Measurements from ENCODE around the gene SYNE2. TPM values are rescaled to one million over a fixed set of nuclear protein-coding genes. Genes with fewer than 3 reads are reported as not detected.

The SYNE2 gene
- total RNA-seq, 4 donors from 2014 or later = 101 to 162 (median 114) TPM

DNA sequence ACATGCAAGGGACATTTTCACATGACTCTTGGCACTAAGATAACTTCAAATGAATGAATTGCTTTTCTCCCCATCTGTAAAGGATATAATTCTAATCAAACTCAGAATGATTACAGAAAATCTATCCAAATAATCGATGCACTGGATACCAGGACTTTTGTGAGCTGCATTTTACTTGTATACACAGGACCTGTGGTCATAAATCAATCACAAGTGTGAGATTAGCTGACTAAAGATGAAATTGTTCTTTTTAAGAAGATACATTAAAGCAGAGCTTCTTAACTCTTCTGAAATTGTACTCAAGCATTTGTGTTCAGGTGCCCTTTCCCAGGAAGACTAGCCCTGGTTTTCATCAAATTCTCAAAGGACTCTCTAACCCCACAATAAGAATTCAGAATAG lies 375.1 kb downstream of the SYNE2 start:
- no peaks in the 10 kb centered on the region for H3K9me3 ChIP-seq
- no peak for DNase-seq
- H3K4me3 ChIP-seq = no peak overlapping the region
- H3K4me1 ChIP-seq = no peaks in the 10 kb centered on the region
- H3K27me3 ChIP-seq = no peaks in the 10 kb centered on the region
- no peak overlapping the region for H3K27ac ChIP-seq
- TF ChIP-seq, protein P1, sequence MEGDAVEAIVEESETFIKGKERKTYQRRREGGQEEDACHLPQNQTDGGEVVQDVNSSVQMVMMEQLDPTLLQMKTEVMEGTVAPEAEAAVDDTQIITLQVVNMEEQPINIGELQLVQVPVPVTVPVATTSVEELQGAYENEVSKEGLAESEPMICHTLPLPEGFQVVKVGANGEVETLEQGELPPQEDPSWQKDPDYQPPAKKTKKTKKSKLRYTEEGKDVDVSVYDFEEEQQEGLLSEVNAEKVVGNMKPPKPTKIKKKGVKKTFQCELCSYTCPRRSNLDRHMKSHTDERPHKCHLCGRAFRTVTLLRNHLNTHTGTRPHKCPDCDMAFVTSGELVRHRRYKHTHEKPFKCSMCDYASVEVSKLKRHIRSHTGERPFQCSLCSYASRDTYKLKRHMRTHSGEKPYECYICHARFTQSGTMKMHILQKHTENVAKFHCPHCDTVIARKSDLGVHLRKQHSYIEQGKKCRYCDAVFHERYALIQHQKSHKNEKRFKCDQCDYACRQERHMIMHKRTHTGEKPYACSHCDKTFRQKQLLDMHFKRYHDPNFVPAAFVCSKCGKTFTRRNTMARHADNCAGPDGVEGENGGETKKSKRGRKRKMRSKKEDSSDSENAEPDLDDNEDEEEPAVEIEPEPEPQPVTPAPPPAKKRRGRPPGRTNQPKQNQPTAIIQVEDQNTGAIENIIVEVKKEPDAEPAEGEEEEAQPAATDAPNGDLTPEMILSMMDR (IDR thresholded peaks at IDR 0.05) = no peak
- no peak for TF ChIP-seq POLR2A (IDR thresholded peaks at IDR 0.05)
- intact Hi-C loops (cut with DNase I; ENCODE audit: low total_unique reads) = no loop called here
- H3K36me3 ChIP-seq = no peaks in the 10 kb centered on the region

DNA sequence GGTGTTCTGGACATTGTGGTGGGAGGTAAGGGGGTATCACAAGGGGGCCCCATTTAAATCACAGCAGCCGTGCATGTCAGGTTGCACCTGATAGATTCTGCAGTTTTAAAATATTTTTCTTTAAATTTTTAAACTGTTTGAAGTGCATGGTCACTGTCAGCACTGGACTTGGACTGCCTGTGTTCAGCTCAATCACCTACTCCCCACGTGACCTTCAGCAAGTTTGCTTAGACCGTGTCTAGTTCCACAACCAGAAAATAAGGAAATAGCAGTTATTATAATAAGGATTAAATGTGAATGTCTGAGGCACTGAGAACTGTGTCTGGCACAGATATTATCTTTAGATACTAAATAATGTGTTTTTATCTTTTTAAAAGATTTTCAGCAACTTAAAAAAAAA lies 376.7 kb downstream of the SYNE2 start:
- Histone ChIP-seq H3K27me3 (no peaks in the 10 kb centered on the region), H3K4me3 (no peak overlapping the region), H3K36me3 (no peaks in the 10 kb centered on the region), H3K27ac (no peak overlapping the region), H3K4me1 (no peaks in the 10 kb centered on the region), H3K9me3 (no peaks in the 10 kb centered on the region)
- intact Hi-C loops (cut with DNase I; ENCODE audit: low total_unique reads) = no loop called here
- no peak for DNase-seq
- no peak for TF ChIP-seq POLR2A (IDR thresholded peaks at IDR 0.05)
- TF ChIP-seq, protein P1 (IDR thresholded peaks at IDR 0.05) = no peak

DNA sequence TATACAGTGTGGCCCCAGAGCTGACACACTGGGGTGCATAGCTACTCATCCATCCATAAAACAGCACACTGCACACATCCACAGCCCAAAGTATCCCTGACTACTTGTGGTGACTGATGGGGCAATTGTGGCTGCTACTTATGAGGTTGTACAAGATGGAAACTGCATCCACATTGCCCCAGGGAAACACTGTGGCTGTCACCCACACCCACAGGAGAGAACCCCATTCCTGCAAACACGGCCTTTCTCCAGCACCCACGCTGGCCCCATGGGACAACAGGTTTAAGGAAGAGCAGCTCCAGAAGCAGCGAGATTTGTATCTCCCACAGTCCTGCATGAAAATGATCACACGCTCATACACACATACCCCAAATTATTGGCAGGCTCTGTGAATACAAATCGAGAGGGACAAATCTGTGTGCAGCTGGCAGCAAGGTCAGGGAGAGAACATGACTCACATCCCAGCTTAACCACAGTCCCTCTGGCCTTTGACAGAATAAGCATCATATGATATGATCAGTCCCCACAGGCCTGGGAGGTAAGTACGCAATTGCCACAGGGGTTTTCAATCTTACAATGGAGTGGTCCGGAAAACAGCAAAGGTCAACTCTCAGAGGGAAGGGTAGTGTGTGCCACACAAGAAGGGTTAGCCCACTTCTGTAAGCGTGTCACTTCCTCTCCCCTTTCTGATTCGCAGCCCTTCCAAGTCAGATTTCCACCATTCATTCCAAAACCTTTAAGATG lies 379.5 kb downstream of the SYNE2 start:
- intact Hi-C loops (cut with DNase I; ENCODE audit: low total_unique reads) = no loop called here
- no peaks in the 10 kb centered on the region for H3K27me3 ChIP-seq
- no peaks in the 10 kb centered on the region for H3K4me1 ChIP-seq
- H3K4me3 ChIP-seq = no peak overlapping the region
- no peaks in the 10 kb centered on the region for H3K9me3 ChIP-seq
- H3K27ac ChIP-seq = no peak overlapping the region
- no peak for TF ChIP-seq POLR2A (IDR thresholded peaks at IDR 0.05)
- TF ChIP-seq, protein P1 (IDR thresholded peaks at IDR 0.05) = no peak
- H3K36me3 ChIP-seq = no peaks in the 10 kb centered on the region
- DNase-seq = no peak

DNA sequence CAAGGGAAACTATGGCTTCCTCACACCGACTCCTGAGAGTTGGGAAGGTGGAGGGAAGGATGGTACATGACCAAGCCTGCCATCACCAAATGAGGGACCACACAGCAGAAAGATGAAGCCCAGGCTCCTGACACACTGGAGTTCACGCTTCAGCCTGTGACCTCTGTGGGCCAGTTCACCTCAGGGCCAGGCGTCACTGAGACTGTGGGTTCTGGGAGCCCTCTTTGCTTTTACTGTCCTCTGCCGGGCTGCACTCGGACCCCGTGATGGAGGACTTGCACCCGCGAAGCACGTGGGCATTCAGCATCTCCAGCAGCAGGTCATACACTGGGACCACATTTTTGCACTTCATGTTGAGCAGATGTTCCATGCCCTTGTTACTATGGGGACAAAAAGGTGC lies 380.1 kb downstream of the SYNE2 start:
- Histone ChIP-seq H3K36me3 (no peaks in the 10 kb centered on the region), H3K4me1 (no peaks in the 10 kb centered on the region), H3K27ac (no peak overlapping the region), H3K9me3 (no peaks in the 10 kb centered on the region), H3K4me3 (no peak overlapping the region), H3K27me3 (no peaks in the 10 kb centered on the region)
- TF ChIP-seq POLR2A (IDR thresholded peaks at IDR 0.05) = no peak
- intact Hi-C loops (cut with DNase I; ENCODE audit: low total_unique reads) = no loop called here
- DNase-seq = no peak

DNA sequence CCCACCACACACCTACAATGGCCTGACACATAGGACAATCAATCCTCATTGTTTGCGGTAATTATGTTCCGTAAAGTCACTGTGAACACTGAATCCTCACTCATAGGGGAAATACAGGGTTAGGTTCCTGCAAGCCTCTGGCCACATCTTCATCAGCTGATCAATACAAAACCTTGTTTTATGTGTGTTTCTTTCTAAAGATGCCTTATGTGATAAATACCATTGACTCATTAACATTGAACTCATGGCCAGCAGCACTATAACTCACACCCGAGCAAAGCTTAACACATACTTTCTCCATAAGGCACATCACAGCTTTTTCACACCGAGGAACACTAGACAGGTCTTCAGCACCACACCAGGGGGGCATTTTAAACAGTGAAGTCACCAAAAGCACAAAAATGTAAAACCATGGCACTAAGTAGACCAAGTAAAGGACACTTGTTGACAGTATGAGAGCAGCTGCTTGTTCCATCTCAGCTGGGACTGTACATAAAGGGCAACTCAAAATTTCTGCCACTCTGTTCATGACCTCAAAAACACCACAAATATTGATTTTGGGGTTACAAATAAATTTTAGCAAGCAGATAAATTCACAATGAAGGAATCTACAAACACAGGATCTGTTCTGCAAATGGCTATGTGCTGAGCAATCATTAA lies 380.9 kb downstream of the SYNE2 start:
- H3K9me3 ChIP-seq = no peaks in the 10 kb centered on the region
- no peak for DNase-seq
- intact Hi-C loops (cut with DNase I; ENCODE audit: low total_unique reads) = no loop called here
- no peaks in the 10 kb centered on the region for H3K4me1 ChIP-seq
- TF ChIP-seq, protein P1 (IDR thresholded peaks at IDR 0.05) = no peak
- no peak for TF ChIP-seq POLR2A (IDR thresholded peaks at IDR 0.05)
- H3K27ac ChIP-seq = no peak overlapping the region
- no peaks in the 10 kb centered on the region for H3K36me3 ChIP-seq
- no peak overlapping the region for H3K4me3 ChIP-seq
- H3K27me3 ChIP-seq = no peaks in the 10 kb centered on the region
